ENCODE data around the gene PRKCA. TPM values are rescaled to one million over a fixed set of nuclear protein-coding genes. Genes with fewer than 3 reads are reported as not detected.

Gene PRKCA
- total RNA-seq, 1 experiment from 2014 or later: 29.5 TPM

DNA sequence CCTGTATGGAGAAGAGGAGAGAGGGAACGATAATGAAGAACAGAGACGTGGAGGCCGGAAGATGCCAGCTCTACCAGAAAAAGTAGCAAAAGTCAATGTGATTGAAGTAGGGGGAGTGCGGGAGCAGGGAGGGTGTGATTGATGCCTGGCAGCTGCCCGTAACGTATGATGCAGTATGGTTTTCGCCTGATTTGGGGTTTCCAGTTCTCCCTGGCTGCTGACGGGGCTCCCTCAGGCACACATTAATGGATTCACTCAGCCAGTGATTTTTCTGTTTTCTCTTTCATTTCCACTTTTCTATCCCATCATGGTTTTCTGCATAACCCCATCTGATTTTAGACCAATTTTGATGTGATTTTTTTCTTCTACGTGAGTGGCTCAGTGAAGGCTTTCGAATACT, 62.1 kb downstream of the PRKCA start (continued):
- TF ChIP-seq, protein P1, sequence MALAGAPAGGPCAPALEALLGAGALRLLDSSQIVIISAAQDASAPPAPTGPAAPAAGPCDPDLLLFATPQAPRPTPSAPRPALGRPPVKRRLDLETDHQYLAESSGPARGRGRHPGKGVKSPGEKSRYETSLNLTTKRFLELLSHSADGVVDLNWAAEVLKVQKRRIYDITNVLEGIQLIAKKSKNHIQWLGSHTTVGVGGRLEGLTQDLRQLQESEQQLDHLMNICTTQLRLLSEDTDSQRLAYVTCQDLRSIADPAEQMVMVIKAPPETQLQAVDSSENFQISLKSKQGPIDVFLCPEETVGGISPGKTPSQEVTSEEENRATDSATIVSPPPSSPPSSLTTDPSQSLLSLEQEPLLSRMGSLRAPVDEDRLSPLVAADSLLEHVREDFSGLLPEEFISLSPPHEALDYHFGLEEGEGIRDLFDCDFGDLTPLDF (CRISPR knock-in tag; IDR thresholded peaks at IDR 0.05): no peak
- no peak for TF ChIP-seq PRRX2 (CRISPR knock-in tag; IDR thresholded peaks at IDR 0.05)
- TF ChIP-seq, protein P2, sequence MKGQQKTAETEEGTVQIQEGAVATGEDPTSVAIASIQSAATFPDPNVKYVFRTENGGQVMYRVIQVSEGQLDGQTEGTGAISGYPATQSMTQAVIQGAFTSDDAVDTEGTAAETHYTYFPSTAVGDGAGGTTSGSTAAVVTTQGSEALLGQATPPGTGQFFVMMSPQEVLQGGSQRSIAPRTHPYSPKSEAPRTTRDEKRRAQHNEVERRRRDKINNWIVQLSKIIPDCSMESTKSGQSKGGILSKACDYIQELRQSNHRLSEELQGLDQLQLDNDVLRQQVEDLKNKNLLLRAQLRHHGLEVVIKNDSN (CRISPR knock-in tag; IDR thresholded peaks at IDR 0.05): no peak

DNA sequence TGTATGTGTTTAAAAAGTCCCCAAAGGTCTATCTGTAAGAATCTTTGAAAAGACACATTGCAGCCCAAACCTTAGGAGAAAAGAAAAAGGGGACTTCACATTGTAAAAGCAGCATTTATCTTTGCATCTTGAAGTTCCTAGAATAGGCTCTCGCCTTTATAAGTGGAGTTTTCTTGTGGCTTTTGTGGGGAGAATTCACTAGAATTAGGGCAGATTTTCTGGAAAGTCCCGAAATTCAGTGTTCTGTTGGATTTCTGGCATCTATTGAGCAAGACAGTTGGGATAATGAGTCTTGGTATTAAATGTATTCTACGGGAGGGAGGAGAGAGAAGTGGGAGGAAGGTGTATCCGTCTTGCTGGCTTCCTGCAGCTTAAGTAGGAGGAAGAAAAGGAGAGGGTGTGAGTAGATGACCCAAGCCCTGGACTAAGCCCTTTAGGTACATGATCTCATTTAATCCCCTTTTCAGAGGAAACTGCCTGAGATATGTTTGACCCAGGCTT, 62.6 kb downstream of the PRKCA start:
- no peaks in the 10 kb centered on the region for H3K27me3 Mint-ChIP-seq (ENCODE audit: low read depth)
- DNase-seq (ENCODE audit: low spot score) (no peak), ATAC-seq (peak; percentile 72)
- no peak overlapping the region for H3K4me3 Mint-ChIP-seq
- peaks cover 49% of the 10 kb centered on the region for H3K4me1 Mint-ChIP-seq
- TF ChIP-seq ZNF121 (CRISPR knock-in tag; IDR thresholded peaks at IDR 0.05) (no peak), ZNF317 (CRISPR knock-in tag; IDR thresholded peaks at IDR 0.05; ENCODE audit: borderline replicate concordance, low read depth) (no peak), GTF2I (CRISPR knock-in tag; conservative IDR thresholded peaks at IDR 0.05) (no peak), SP1 (CRISPR knock-in tag; conservative IDR thresholded peaks at IDR 0.05) (no peak), ZNF671 (CRISPR knock-in tag; IDR thresholded peaks at IDR 0.05) (no peak), SOX15 (CRISPR knock-in tag; IDR thresholded peaks at IDR 0.05) (no peak), FOXP1 (CRISPR knock-in tag; IDR thresholded peaks at IDR 0.05; ENCODE audit: borderline replicate concordance) (no peak)
- TF ChIP-seq, protein P3, sequence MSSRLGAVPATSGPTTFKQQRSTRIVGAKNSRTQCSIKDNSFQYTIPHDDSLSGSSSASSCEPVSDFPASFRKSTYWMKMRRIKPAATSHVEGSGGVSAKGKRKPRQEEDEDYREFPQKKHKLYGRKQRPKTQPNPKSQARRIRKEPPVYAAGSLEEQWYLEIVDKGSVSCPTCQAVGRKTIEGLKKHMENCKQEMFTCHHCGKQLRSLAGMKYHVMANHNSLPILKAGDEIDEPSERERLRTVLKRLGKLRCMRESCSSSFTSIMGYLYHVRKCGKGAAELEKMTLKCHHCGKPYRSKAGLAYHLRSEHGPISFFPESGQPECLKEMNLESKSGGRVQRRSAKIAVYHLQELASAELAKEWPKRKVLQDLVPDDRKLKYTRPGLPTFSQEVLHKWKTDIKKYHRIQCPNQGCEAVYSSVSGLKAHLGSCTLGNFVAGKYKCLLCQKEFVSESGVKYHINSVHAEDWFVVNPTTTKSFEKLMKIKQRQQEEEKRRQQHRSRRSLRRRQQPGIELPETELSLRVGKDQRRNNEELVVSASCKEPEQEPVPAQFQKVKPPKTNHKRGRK (CRISPR knock-in tag; IDR thresholded peaks at IDR 0.05; ENCODE audit: borderline replicate concordance): no peak
- TF ChIP-seq, protein P4, sequence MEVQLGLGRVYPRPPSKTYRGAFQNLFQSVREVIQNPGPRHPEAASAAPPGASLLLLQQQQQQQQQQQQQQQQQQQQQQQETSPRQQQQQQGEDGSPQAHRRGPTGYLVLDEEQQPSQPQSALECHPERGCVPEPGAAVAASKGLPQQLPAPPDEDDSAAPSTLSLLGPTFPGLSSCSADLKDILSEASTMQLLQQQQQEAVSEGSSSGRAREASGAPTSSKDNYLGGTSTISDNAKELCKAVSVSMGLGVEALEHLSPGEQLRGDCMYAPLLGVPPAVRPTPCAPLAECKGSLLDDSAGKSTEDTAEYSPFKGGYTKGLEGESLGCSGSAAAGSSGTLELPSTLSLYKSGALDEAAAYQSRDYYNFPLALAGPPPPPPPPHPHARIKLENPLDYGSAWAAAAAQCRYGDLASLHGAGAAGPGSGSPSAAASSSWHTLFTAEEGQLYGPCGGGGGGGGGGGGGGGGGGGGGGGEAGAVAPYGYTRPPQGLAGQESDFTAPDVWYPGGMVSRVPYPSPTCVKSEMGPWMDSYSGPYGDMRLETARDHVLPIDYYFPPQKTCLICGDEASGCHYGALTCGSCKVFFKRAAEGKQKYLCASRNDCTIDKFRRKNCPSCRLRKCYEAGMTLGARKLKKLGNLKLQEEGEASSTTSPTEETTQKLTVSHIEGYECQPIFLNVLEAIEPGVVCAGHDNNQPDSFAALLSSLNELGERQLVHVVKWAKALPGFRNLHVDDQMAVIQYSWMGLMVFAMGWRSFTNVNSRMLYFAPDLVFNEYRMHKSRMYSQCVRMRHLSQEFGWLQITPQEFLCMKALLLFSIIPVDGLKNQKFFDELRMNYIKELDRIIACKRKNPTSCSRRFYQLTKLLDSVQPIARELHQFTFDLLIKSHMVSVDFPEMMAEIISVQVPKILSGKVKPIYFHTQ (CRISPR knock-in tag; IDR thresholded peaks at IDR 0.05): no peak
- TF ChIP-seq, protein P5, sequence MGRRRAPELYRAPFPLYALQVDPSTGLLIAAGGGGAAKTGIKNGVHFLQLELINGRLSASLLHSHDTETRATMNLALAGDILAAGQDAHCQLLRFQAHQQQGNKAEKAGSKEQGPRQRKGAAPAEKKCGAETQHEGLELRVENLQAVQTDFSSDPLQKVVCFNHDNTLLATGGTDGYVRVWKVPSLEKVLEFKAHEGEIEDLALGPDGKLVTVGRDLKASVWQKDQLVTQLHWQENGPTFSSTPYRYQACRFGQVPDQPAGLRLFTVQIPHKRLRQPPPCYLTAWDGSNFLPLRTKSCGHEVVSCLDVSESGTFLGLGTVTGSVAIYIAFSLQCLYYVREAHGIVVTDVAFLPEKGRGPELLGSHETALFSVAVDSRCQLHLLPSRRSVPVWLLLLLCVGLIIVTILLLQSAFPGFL (CRISPR knock-in tag; IDR thresholded peaks at IDR 0.05; ENCODE audit: borderline replicate concordance): no peak
- no peaks in the 10 kb centered on the region for H3K9me3 Mint-ChIP-seq
- ChIA-PET CTCF (no interaction called here), POLR2A (interaction anchor here (0.6 kb wide), 1 partner anchor 191 kb away, joined by 3 read pairs; no protein-coding TSS in a partner anchor)
- peak overlapping the region; percentile 75; the same call in 1 of the 2 replicates for H3K27ac Mint-ChIP-seq
- H3K36me3 Mint-ChIP-seq: no peaks in the 10 kb centered on the region

DNA sequence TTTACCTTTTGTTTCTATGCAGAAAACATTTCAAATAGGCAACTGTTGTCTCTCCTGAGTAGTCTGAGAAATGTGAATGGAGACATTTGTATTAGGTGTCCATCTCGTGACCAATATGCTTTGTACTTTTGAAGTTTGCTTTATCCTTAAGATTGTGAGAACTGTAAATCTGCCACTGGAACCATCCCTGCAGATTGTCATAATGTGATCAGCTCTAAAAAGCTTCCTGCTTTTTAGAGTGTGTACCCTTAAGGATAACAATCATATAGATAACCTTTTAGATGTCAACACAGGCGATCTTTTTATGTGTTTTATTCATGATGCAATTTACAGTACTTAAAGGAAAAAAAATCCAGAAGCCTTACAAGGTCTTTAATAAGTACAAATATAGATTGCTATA, 63.5 kb downstream of the PRKCA start:
- no peak overlapping the region for H3K27ac Mint-ChIP-seq
- POLR2A ChIA-PET: no interaction called here
- ATAC-seq: no peak
- DNase-seq (ENCODE audit: low spot score): no peak
- no peaks in the 10 kb centered on the region for H3K36me3 Mint-ChIP-seq
- H3K27me3 Mint-ChIP-seq (ENCODE audit: low read depth): no peaks in the 10 kb centered on the region
- peaks cover 40% of the 10 kb centered on the region for H3K4me1 Mint-ChIP-seq
- no peak overlapping the region for H3K4me3 Mint-ChIP-seq
- CTCF ChIA-PET: no interaction called here
- H3K9me3 Mint-ChIP-seq: no peaks in the 10 kb centered on the region
- TF ChIP-seq CREB1 (CRISPR knock-in tag; IDR thresholded peaks at IDR 0.05): no peak
- TF ChIP-seq NR2C2 (CRISPR knock-in tag; IDR thresholded peaks at IDR 0.05): no peak
- no peak for TF ChIP-seq CREM (CRISPR knock-in tag; IDR thresholded peaks at IDR 0.05)
- no peak for TF ChIP-seq NR3C1 (CRISPR knock-in tag; conservative IDR thresholded peaks at IDR 0.05; ENCODE audit: low read depth)
- TF ChIP-seq ZNF138 (CRISPR knock-in tag; conservative IDR thresholded peaks at IDR 0.05): no peak
- TF ChIP-seq TEAD1 (CRISPR knock-in tag; IDR thresholded peaks at IDR 0.05): no peak
- TF ChIP-seq, protein P6, sequence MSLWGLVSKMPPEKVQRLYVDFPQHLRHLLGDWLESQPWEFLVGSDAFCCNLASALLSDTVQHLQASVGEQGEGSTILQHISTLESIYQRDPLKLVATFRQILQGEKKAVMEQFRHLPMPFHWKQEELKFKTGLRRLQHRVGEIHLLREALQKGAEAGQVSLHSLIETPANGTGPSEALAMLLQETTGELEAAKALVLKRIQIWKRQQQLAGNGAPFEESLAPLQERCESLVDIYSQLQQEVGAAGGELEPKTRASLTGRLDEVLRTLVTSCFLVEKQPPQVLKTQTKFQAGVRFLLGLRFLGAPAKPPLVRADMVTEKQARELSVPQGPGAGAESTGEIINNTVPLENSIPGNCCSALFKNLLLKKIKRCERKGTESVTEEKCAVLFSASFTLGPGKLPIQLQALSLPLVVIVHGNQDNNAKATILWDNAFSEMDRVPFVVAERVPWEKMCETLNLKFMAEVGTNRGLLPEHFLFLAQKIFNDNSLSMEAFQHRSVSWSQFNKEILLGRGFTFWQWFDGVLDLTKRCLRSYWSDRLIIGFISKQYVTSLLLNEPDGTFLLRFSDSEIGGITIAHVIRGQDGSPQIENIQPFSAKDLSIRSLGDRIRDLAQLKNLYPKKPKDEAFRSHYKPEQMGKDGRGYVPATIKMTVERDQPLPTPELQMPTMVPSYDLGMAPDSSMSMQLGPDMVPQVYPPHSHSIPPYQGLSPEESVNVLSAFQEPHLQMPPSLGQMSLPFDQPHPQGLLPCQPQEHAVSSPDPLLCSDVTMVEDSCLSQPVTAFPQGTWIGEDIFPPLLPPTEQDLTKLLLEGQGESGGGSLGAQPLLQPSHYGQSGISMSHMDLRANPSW (CRISPR knock-in tag; conservative IDR thresholded peaks at IDR 0.05; ENCODE audit: low read depth): no peak
- TF ChIP-seq, protein P7, sequence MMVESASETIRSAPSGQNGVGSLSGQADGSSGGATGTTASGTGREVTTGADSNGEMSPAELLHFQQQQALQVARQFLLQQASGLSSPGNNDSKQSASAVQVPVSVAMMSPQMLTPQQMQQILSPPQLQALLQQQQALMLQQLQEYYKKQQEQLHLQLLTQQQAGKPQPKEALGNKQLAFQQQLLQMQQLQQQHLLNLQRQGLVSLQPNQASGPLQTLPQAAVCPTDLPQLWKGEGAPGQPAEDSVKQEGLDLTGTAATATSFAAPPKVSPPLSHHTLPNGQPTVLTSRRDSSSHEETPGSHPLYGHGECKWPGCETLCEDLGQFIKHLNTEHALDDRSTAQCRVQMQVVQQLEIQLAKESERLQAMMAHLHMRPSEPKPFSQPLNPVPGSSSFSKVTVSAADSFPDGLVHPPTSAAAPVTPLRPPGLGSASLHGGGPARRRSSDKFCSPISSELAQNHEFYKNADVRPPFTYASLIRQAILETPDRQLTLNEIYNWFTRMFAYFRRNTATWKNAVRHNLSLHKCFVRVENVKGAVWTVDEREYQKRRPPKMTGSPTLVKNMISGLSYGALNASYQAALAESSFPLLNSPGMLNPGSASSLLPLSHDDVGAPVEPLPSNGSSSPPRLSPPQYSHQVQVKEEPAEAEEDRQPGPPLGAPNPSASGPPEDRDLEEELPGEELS (CRISPR knock-in tag; IDR thresholded peaks at IDR 0.05): no peak
- no peak for TF ChIP-seq JAZF1 (CRISPR knock-in tag; IDR thresholded peaks at IDR 0.05)
- TF ChIP-seq NFE2L1 (CRISPR knock-in tag; IDR thresholded peaks at IDR 0.05): no peak

Measured in WTC11 (cell line).